AG04450 (cell line): ENCODE measurements around the gene FALEC. TPM values are rescaled to one million over a fixed set of nuclear protein-coding genes. Genes with fewer than 3 reads are reported as not detected.

Experiments used
- CTCF ChIA-PET: fragments of 300-600, 350-600 bp; formaldehyde crosslinking; extraction: SDS; loops from one replicate; lab custom pipeline; 2022; ENCODE audit warnings: antibody characterized with exemption, inconsistent platforms; lab: Charles Lee
- POLR2A ChIA-PET: fragments of 350-600 bp; formaldehyde crosslinking; extraction: SDS; loops from one replicate; lab custom pipeline; 2021; ENCODE audit warnings: antibody characterized with exemption, inconsistent platforms; lab: Yijun Ruan, JAX
- DNase-seq: peaks from one replicate; pipeline ENCODE4 v3.0.0-alpha.2; 2011; ENCODE audit warnings: low read depth, low spot score
- H3K27ac ChIP-seq: one replicate; pipeline ENCODE4 v1.5.1; 2012; ENCODE audit warnings: low read depth, low read length, control low read depth
- H3K27me3 ChIP-seq: one replicate; pipeline ENCODE4 v1.6.0; 2012; ENCODE audit warnings: low read length; ENCODE audit not compliant: control insufficient read depth, insufficient read depth
- H3K4me3 ChIP-seq: 2 replicates; pipeline ENCODE4 v1.5.1; 2011; ENCODE audit warnings: mild to moderate bottlenecking, low read depth, low read length, control low read depth
- H3K9me3 ChIP-seq: 2 replicates; pipeline ENCODE4 v1.5.1; 2012; ENCODE audit warnings: low read length; ENCODE audit not compliant: control insufficient read depth, insufficient read depth
- CTCF ChIP-seq: IDR thresholded peaks from 2 replicates; pipeline ENCODE4 v1.5.1; 2011; ENCODE audit warnings: low read depth, low read length, control low read depth, inconsistent platforms
- polyA plus RNA-seq: library from polyadenylated mRNA; depleted of rRNA; stranded (reverse); fragments of >200 nt; gene quantifications from 2 replicates; pipeline ENCODE4 v1.2.3, GENCODE V29; 2011

The FALEC gene
- polyA plus RNA-seq, 1 experiment, result not detected

GRCh38 chr1:150479370-150479769, 36.2 kb upstream of the FALEC start:
- no peaks in the 10 kb centered on the region for H3K9me3 ChIP-seq
- TF ChIP-seq CTCF, result no peak
- H3K27ac ChIP-seq, result no peak overlapping the region
- no peak for DNase-seq
- H3K27me3 ChIP-seq, result no peaks in the 10 kb centered on the region
- no peak overlapping the region for H3K4me3 ChIP-seq
- ChIA-PET POLR2A (no interaction called here), CTCF (interaction anchor here (0.9 kb wide), 1 partner anchor 82 kb away, joined by 3 read pairs; no protein-coding TSS in a partner anchor)

GRCh38 chr1:150479927-150480352, 35.6 kb upstream of the FALEC start:
- no peak overlapping the region for H3K4me3 ChIP-seq
- ChIA-PET CTCF (interaction anchor here (0.9 kb wide), 1 partner anchor 81 kb away, joined by 3 read pairs; no protein-coding TSS in a partner anchor), POLR2A (no interaction called here)
- H3K9me3 ChIP-seq, result no peaks in the 10 kb centered on the region
- DNase-seq, result no peak
- no peak for TF ChIP-seq CTCF
- no peaks in the 10 kb centered on the region for H3K27me3 ChIP-seq
- H3K27ac ChIP-seq, result no peak overlapping the region

- ChIA-PET CTCF (no interaction called here), POLR2A (interaction anchor here (0.6 to 0.7 kb wide), 3 partner anchors 13 to 159 kb away, joined by 3 to 14 read pairs (median 5); no protein-coding TSS in a partner anchor)
- no peak for DNase-seq
- H3K27ac ChIP-seq, result no peak overlapping the region
- no peaks in the 10 kb centered on the region for H3K9me3 ChIP-seq
- no peaks in the 10 kb centered on the region for H3K27me3 ChIP-seq
- H3K4me3 ChIP-seq, result no peak overlapping the region
- TF ChIP-seq CTCF, result no peak
These were observed 31.1 kb upstream of the FALEC start for GRCh38 chr1:150484431-150484830.

- CTCF ChIA-PET, result no interaction called here
These were observed 30.7 kb upstream of the FALEC start for GRCh38 chr1:150484861-150485260.

More at GRCh38 chr1:150484861-150485260, 30.7 kb upstream of the FALEC start:
- TF ChIP-seq CTCF, result peak; percentile 30
- DNase-seq, result no peak
- Histone ChIP-seq H3K27me3 (no peaks in the 10 kb centered on the region), H3K4me3 (no peak overlapping the region), H3K9me3 (no peaks in the 10 kb centered on the region), H3K27ac (no peak overlapping the region)
- POLR2A ChIA-PET, result interaction anchor here (0.7 kb wide), 1 partner anchor 159 kb away, joined by 14 read pairs; no protein-coding TSS in a partner anchor
